Measurements from ENCODE around the gene EFNA2. TPM values are rescaled to one million over a fixed set of nuclear protein-coding genes. Genes with fewer than 3 reads are reported as not detected.

The EFNA2 gene
- total RNA-seq, 1 donor from 2014 or later, result not detected

- peaks cover 83% of the 10 kb centered on the region for H3K4me1 ChIP-seq
- peaks cover 0 to 48% of the 10 kb centered on the region in 2 donors for H3K36me3 ChIP-seq
- DNase-seq (ENCODE audit: extremely low spot score in 2 of 2), result no peak
- H3K9me3 ChIP-seq, result no peaks in the 10 kb centered on the region
- TF ChIP-seq POLR2AphosphoS5 (IDR thresholded peaks at IDR 0.05; ENCODE audit: insufficient read depth in 1 of 2, low read depth in 1 of 2), result no peak
- peak overlapping the region; percentile 63 to 94 for H3K4me3 ChIP-seq
- intact Hi-C loops (cut with DNase I), result loop anchor here (10.0 kb wide), 2 partner anchors 114 to 174 kb away; partner anchors contain the start of gene NDUFS7
- H3K27me3 ChIP-seq, result no peaks in the 10 kb centered on the region
- peak overlapping the region; percentile 99 for H3K27ac ChIP-seq
Observed at GRCh38 chr19:1270854-1271527, 14.7 kb upstream of the EFNA2 start.

- peaks cover 0 to 48% of the 10 kb centered on the region in 2 donors for H3K36me3 ChIP-seq
- no peak for DNase-seq (ENCODE audit: extremely low spot score in 2 of 2)
- no peak for TF ChIP-seq POLR2A (IDR thresholded peaks at IDR 0.05)
- no peak for TF ChIP-seq CTCF (IDR thresholded peaks at IDR 0.05)
- TF ChIP-seq POLR2AphosphoS5 (IDR thresholded peaks at IDR 0.05; ENCODE audit: insufficient read depth in 1 of 2, low read depth in 1 of 2), result no peak
- intact Hi-C loops (cut with DNase I), result loop anchor here (10.0 kb wide), 2 partner anchors 113 to 173 kb away; partner anchors contain the start of gene NDUFS7
- H3K4me3 ChIP-seq, result peak overlapping the region; percentile 63 to 94
- H3K27ac ChIP-seq, result peak overlapping the region; percentile 99
- no peaks in the 10 kb centered on the region for H3K9me3 ChIP-seq
- H3K4me1 ChIP-seq, result peaks cover 83% of the 10 kb centered on the region
- no peaks in the 10 kb centered on the region for H3K27me3 ChIP-seq
Observed at GRCh38 chr19:1271528-1272422, 13.9 kb upstream of the EFNA2 start.

GRCh38 chr19:1272423-1273262 is 13.0 kb upstream of the EFNA2 start:
- no peaks in the 10 kb centered on the region for H3K9me3 ChIP-seq
- H3K4me1 ChIP-seq, result peaks cover 77% of the 10 kb centered on the region
- no peaks in the 10 kb centered on the region for H3K27me3 ChIP-seq
- TF ChIP-seq POLR2A (IDR thresholded peaks at IDR 0.05), result no peak
- TF ChIP-seq POLR2AphosphoS5 (IDR thresholded peaks at IDR 0.05; ENCODE audit: insufficient read depth in 1 of 2, low read depth in 1 of 2), result no peak
- no peak for TF ChIP-seq CTCF (IDR thresholded peaks at IDR 0.05)
- intact Hi-C loops (cut with DNase I), result loop anchor here (10.0 kb wide), 2 partner anchors 112 to 172 kb away; partner anchors contain the start of gene NDUFS7
- no peak for DNase-seq (ENCODE audit: extremely low spot score in 2 of 2)
- H3K4me3 ChIP-seq, result peak overlapping the region in 1 of 2 donors; percentile 94
- H3K36me3 ChIP-seq, result peaks cover 0 to 55% of the 10 kb centered on the region in 2 donors
- H3K27ac ChIP-seq, result peak overlapping the region; percentile 98

- peaks cover 69% of the 10 kb centered on the region for H3K4me1 ChIP-seq
- H3K27ac ChIP-seq, result peak overlapping the region; percentile 98
- TF ChIP-seq POLR2AphosphoS5 (IDR thresholded peaks at IDR 0.05; ENCODE audit: insufficient read depth in 1 of 2, low read depth in 1 of 2) (no peak), CTCF (IDR thresholded peaks at IDR 0.05) (no peak), POLR2A (IDR thresholded peaks at IDR 0.05) (no peak)
- H3K27me3 ChIP-seq, result no peaks in the 10 kb centered on the region
- H3K36me3 ChIP-seq, result peaks cover 0 to 58% of the 10 kb centered on the region in 2 donors
- no peaks in the 10 kb centered on the region for H3K9me3 ChIP-seq
- intact Hi-C loops (cut with DNase I), result loop anchor here (10.0 kb wide), 2 partner anchors 111 to 171 kb away; partner anchors contain the start of gene NDUFS7
- no peak for DNase-seq (ENCODE audit: extremely low spot score in 2 of 2)
- H3K4me3 ChIP-seq, result no peak overlapping the region
Observed at GRCh38 chr19:1273263-1274041, 12.2 kb upstream of the EFNA2 start.

All from vagina (tissue), 2 donors.